Adrenal gland (tissue), 12 donors: ENCODE measurements around the gene OR2AT4. TPM values are rescaled to one million over a fixed set of nuclear protein-coding genes. Genes with fewer than 3 reads are reported as not detected.
"Not testable (repeated sequence)": the region's sequence is repeated elsewhere in the genome, so short reads cannot be mapped to it uniquely, and the experiment has no call there.

Source experiments
- DNase-seq, 7 donors: peaks; one replicate each; pipeline ENCODE4 v3.0.0-alpha.2; 2019 to 2020
- H3K27ac ChIP-seq, 5 donors: fragments of 200-600 bp; sonication (generic) in 4 of 5; 1 replicate in 3 of 5; 2 replicates in 2 of 5; pipeline versions ENCODE4 v1.5.1 to v1.8.0; 2016 to 2020; ENCODE audit warnings: mild to moderate bottlenecking in 1 of 5
- H3K27me3 ChIP-seq: fragments of 200-600 bp; 2 replicates; pipeline ENCODE4 v1.8.0; 2021
- H3K36me3 ChIP-seq, 2 donors: fragments of 200-600 bp; replicated peaks in 1 of 2; 1 replicate in 1 of 2; 2 replicates in 1 of 2; pipeline versions ENCODE4 v1.5.1 to v1.8.0; 2018 to 2022
- H3K4me1 ChIP-seq, 2 donors: fragments of 200-600 bp; replicated peaks in 1 of 2; 1 replicate in 1 of 2; 2 replicates in 1 of 2; pipeline versions ENCODE4 v1.5.1 to v1.8.0; 2018 to 2021
- H3K4me3 ChIP-seq, 4 donors: fragments of 200-600 bp; sonication (generic) in 3 of 4; one replicate each; pipeline ENCODE4 v1.5.1; 2016 to 2018
- H3K9me3 ChIP-seq, 3 donors: fragments of 200-600 bp; sonication (generic) in 1 of 3; replicated peaks in 1 of 3; 1 replicate in 2 of 3; 2 replicates in 1 of 3; pipeline versions ENCODE4 v1.5.1 to v1.8.0; 2016 to 2021
- CTCF ChIP-seq, 6 experiments: fragments of 450-650 bp in 4 of 6; fragments of 200-600 bp in 2 of 6; sonication (generic) in 1 of 6; IDR thresholded peaks; 1 replicate in 5 of 6; 2 replicates in 1 of 6; pipeline versions ENCODE4 v1.5.1 to v1.8.0; 2016 to 2021; ENCODE audit warnings: antibody characterized with exemption in 6 of 6, mild to moderate bottlenecking in 2 of 6, moderate library complexity in 1 of 6
- POLR2A ChIP-seq, 2 donors: fragments of 450-650 bp; IDR thresholded peaks; one replicate each; pipeline ENCODE4 v1.6.1; 2017; ENCODE audit warnings: antibody characterized with exemption in 2 of 2, mild to moderate bottlenecking in 2 of 2, moderate library complexity in 1 of 2
- WGBS, 4 donors: extraction: QIAGEN DNeasy Blood & Tissue Kit in 2 of 4; methylation state at CpG; one replicate each; pipeline versions ENCODE4 v1.1.5 to v1.1.7; 2013 to 2017; 5-methylcytosine and 5-hydroxymethylcytosine counted together
- intact Hi-C, 2 donors: fragments of 100-400 bp; cut with DNase I; formaldehyde crosslinking; loops; one replicate each; pipeline versions ENCODE4 v1.14.1 to v1.15.0; 2022 to 2023
- polyA plus RNA-seq, 3 donors: library from polyadenylated mRNA; stranded (reverse); fragments of 200-250 nt in 2 of 3; fragments of 350-450 nt in 1 of 3; fragmentation: Illumina TruSeq in 1 of 3; extraction: RNeasy Lipid Tissue Mini Kit (QIAGEN cat#74804) in 1 of 3; gene quantifications; one replicate each; pipeline ENCODE4 v1.2.3, GENCODE V29; 2013 to 2014
- total RNA-seq, 9 donors: library from RNA; depleted of rRNA in 4 of 9; stranded (reverse); fragments of >200 nt in 4 of 9; fragments of 120-200 nt in 1 of 9; fragmentation: NEBNext Ultra II Directional in 1 of 9; extraction: Animal tissue kit (Norgen Biotek cat#: 25700) in 1 of 9; gene quantifications; one replicate each; pipeline versions ENCODE4 v1.1.0 to v1.2.4, GENCODE V29; 2013 to 2023
- donor health status: healthy with polysubstance abuse.
- donor health status: Bipolar disorder and iron deficiency.
- donor health status: DM: yes; HTN: yes; CAD: no.
- donor health status: DM: no; HTN: no; CAD: no.
- donor health status: DM: no; HTN: no; CAD: no.
- donor health status: DM: yes; HTN: yes; CAD: no.

OR2AT4 gene
- total and polyA plus RNA-seq, 12 donors: not detected

GRCh38 chr11:75055511-75055910, 41.2 kb downstream of the OR2AT4 start:
- no peaks in the 10 kb centered on the region for H3K36me3 ChIP-seq
- no peaks in the 10 kb centered on the region for H3K27me3 ChIP-seq
- no peak for TF ChIP-seq POLR2A (IDR thresholded peaks at IDR 0.05)
- no peak for TF ChIP-seq CTCF (IDR thresholded peaks at IDR 0.05)
- no peak for DNase-seq
- no peaks in the 10 kb centered on the region for H3K4me1 ChIP-seq
- intact Hi-C loops: no loop called here
- peaks cover 0 to 12% (median 0%) of the 10 kb centered on the region in 3 donors for H3K9me3 ChIP-seq
- no peak overlapping the region for H3K27ac ChIP-seq
- no peak overlapping the region for H3K4me3 ChIP-seq
- WGBS, 4 donors: 79 to 93% (median 83%) methylated on average over 6 of the region's 6 CpGs

GRCh38 chr11:75052457-75052856, 44.2 kb downstream of the OR2AT4 start:
- H3K4me1 ChIP-seq: no peaks in the 10 kb centered on the region
- H3K27me3 ChIP-seq: no peaks in the 10 kb centered on the region
- peaks cover 0 to 12% (median 0%) of the 10 kb centered on the region in 3 donors for H3K9me3 ChIP-seq
- 88 to 98% (median 91%) methylated on average over 1 of the region's 1 CpG for WGBS, 4 donors
- DNase-seq: no peak
- TF ChIP-seq CTCF (IDR thresholded peaks at IDR 0.05) (no peak), POLR2A (IDR thresholded peaks at IDR 0.05) (no peak)
- intact Hi-C loops: no loop called here
- H3K36me3 ChIP-seq: no peaks in the 10 kb centered on the region
- H3K4me3 ChIP-seq: no peak overlapping the region
- no peak overlapping the region for H3K27ac ChIP-seq

GRCh38 chr11:75051043-75051442, 45.6 kb downstream of the OR2AT4 start:
- H3K36me3 ChIP-seq: no peaks in the 10 kb centered on the region
- TF ChIP-seq CTCF (IDR thresholded peaks at IDR 0.05) (no peak), POLR2A (IDR thresholded peaks at IDR 0.05) (no peak)
- H3K9me3 ChIP-seq: peaks cover 0 to 12% (median 0%) of the 10 kb centered on the region in 3 donors
- H3K27me3 ChIP-seq: no peaks in the 10 kb centered on the region
- no peak for DNase-seq
- no peaks in the 10 kb centered on the region for H3K4me1 ChIP-seq
- WGBS, 4 donors: 68 to 83% (median 80%) methylated on average over 5 of the region's 5 CpGs
- no peak overlapping the region for H3K27ac ChIP-seq
- H3K4me3 ChIP-seq: no peak overlapping the region
- intact Hi-C loops: no loop called here

GRCh38 chr11:75050516-75050915, 46.2 kb downstream of the OR2AT4 start:
- no peaks in the 10 kb centered on the region for H3K4me1 ChIP-seq
- H3K9me3 ChIP-seq: peaks cover 0 to 12% (median 0%) of the 10 kb centered on the region in 3 donors
- no peak for DNase-seq
- H3K4me3 ChIP-seq: no peak overlapping the region
- TF ChIP-seq CTCF (IDR thresholded peaks at IDR 0.05) (no peak), POLR2A (IDR thresholded peaks at IDR 0.05) (no peak)
- no peak overlapping the region for H3K27ac ChIP-seq
- no peaks in the 10 kb centered on the region for H3K27me3 ChIP-seq
- no peaks in the 10 kb centered on the region for H3K36me3 ChIP-seq
- 78 to 98% (median 84%) methylated on average over 4 of the region's 4 CpGs for WGBS, 4 donors
- intact Hi-C loops: no loop called here

- 83 to 86% (median 84%) methylated on average over 8 of the region's 8 CpGs for WGBS, 4 donors
- intact Hi-C loops: not testable (repeated sequence)
Observed at GRCh38 chr11:75049501-75050266, 47.0 kb downstream of the OR2AT4 start.

More at GRCh38 chr11:75049501-75050266, 47.0 kb downstream of the OR2AT4 start:
- not testable (repeated sequence) for H3K4me1 ChIP-seq, H3K27me3 ChIP-seq, H3K27ac ChIP-seq, DNase-seq, H3K36me3 ChIP-seq, H3K4me3 ChIP-seq
- peaks cover 0 to 12% (median 0%) of the 10 kb centered on the region in 3 donors for H3K9me3 ChIP-seq
